IPS DF 19.7 (cell line): ENCODE results near the gene TAC4.
A peak's percentile ranks its signal among the peaks of the same experiment; 100 is the strongest.
"Not testable (repeated sequence)": the region's sequence is repeated elsewhere in the genome, so short reads cannot be mapped to it uniquely, and the experiment has no call there.

Source experiments
- DNase-seq: peaks from one replicate; pipeline ENCODE4 v3.0.0-alpha.2; 2013; ENCODE audit warnings: low read depth, low spot score

The TAC4 gene

DNA sequence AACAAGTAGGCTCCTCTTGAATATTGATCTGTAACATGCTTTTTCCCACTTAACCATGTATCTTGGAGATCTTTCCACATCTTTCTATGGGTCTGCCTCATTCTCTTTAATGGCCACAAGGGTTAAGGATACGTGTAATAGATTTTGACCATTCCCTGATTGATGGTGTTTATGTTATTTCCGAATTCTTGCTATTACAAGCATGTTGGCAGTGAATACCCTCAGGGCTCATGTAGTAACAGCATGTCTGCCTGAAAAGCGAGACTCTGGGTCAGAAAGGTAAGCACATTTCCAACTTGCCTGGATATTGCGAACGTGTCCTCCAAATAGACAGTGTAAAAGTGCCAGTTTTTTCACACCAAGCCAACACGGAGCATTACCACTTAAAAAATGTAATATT is 5.0 kb downstream of the TAC4 start:
- DNase-seq = no peak

DNA sequence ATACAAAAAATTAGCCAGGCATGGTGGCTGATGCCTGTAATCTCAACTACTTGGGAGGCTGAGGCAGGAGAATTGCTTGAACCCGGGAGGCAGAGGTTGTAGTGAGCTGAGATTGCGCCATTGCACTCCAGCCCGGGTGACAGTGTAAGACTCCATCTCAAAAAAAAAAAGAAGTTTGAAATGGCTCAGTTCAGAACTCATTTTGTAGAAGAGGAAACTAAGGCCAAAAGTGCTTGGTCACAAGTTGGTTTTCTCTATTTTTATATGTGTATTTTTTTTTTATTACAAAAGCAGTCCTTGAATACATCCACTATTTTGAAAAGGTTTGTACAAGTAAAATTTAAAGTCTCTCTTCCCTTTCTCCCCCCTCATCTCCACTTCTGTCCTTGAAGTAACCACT is 5.5 kb downstream of the TAC4 start:
- DNase-seq = no peak

DNA sequence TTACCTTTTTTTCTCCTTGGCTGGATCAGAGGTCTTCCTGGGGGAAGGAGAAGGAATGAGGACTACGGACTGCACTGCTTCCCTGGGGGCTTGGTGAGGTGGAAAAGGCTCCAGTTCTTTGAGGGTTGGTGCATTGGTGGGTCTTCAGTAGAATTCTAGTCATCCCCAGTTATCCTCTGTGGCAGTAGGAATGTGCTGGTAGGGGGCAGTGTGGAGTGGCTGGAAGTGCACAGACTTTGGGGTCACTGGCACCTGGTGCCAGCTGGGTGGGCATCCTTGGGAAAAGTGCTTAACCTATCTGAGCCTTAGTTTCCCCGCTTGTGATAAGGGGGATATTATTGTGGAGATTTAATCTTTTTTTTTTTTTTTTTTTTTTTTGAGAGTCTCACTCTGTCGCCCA is 6.3 kb downstream of the TAC4 start:
- no peak for DNase-seq

DNA sequence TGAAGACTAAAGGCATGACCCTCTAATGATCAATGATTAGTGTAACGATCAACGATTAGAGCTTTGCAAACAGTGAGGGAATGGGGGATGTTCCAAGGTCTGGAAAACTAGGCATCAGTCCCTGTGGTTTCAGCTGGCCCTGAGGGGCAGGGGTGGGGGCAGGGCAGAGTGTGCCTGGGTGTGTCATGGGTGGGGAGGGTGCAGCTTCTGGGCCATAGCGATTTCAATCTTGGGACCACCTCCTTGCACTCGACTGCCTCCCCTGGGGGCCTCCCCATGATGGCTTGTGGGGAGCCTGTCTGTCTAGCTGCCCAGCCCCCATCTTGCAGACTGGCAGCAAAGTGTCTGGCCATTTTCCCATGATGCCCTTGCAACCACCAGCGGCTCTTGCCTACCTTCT is 8.4 kb downstream of the TAC4 start:
- no peak for DNase-seq

DNA sequence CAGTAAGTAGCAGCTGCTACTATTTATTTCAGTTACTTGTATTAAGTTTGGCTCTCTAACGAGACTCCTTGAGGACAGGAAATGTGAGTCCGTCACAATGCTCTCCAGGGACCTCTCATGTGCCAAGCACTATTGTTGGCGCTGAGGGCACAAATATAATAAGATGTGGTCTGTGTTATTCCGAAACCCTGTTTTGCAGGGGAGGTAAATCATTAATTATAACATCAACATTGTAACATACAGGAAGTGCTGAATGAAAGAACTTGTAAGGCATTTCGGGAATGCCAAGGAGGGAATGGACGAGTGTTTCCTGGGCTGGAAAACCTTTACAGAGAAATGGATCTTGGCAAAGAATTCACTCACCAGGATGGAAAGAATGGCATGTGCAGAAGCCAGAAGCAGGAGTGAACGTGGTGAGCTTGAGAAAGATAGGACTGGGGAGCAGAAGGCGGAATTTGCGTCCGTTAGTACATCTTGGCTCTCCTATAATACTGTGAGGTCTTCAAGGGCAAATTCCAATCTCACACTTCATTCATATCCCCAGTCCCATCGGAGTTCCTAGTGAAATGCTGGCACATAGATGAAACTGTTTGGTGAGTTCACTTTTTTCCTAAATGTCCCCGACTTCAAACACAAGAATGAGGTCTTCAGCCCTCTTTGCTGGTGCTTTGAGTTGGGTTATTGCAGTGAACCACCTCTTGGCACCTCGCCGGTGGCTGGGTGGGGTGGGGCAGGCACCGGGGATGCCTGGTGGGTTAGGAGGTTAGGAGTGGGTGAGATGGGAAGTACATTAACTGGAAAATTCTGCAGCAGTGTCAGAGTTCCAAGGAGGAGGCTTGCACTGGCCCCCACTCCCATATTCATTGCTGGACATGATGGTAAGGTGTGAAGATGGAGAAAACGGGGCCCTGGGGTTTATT is 11.5 kb downstream of the TAC4 start:
- DNase-seq = no peak

DNA sequence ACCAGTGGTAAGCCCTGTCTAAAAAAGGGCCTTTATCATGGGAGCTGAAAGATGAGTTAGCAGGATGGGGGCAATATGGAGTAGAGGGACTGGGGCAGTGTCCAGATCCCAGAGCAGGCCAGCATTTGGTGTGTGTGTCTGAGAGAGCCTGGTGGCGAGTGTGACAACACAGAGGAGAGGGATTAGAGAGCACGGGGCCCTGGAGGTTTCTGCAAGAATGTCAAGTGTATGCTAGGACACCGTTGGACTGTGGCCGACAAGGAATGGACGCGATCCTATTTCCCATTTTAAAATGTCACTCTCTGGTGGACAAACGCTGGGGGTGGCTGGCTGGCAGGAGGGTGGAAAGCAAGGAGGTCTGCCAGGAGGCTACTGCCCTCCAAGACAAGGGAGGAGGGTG is 12.4 kb downstream of the TAC4 start:
- DNase-seq = no peak

DNA sequence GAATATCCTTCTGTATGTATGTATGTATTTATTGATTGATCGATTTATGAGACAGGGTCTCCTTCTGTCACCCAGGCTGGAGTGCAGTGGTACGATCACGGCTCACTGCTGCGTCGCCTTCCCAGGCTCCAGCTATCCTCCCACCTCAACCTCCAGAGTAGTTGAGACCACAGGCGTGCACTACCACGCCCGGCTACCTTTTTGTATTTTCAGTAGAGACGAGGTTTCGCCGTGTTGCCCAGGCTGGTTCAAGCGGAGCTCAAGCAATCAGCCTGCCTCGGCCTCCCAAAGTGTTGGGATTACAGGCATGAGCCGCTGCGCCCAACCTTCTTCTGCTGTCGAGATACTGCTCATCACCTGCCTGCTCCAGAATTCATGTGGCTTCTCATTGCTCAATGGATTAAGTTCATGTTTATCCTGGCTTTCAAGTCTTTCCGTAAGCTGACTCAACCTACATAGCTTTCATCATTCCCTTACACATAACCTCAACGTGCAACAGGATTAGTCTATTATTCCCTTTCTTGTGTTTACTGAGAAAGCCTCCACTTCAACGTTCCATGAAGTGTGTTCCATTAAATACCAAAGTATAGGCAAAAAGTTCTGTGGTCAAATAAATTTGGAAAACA is 13.6 kb downstream of the TAC4 start:
- no peak for DNase-seq

DNA sequence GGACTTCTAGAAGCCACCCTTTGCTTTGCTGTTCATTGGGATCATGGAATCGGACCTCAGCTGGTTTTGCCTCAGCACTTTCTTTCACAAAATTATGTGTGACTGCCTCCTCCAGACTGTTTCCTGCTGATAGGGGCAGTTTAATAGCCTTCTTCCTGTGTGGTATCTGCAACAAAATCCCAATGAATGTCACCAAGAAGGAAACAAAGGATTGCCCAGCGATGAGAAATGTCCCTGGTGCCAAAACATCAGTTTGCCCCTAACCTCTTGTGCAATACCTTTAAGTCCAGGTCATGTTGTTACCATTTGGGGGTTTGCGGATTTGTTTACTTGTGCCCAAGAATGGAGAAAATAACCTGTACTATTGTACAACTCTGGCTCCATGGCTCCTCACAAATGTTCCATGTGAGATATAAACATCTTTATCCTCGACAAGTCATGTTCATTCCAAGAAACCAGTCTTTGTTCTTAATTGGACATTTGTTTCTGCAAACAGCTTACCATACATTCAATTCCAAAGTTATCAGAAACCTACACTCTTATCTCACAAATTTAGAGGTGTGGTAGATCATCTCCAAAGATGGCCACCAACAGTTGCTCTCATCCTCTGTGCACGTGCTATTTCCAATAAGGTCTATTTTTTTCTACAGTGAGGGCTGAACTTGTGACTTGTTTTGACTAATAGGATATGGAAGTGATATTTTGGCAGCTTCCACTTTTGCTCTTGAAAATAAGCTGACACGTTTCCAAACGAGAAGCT is 14.8 kb downstream of the TAC4 start:
- no peak for DNase-seq

DNA sequence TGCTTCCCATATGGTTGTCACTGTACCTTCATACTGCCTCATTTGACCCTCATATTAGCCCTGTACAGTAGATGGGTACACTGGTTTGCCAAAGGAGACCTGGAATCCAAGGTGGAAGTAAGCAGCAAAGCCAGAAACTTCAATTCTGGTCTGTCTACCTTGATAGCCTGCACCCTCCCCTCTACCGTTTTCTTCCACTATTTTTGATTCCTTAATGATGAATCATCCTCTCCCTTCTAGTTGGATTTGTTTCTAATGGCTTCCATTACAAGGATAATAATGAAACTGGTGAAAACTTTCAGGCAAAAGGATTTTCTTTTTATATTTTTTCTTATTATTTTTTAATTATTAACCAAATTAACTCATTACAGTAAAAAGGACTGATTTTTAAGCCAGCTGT is 17.3 kb downstream of the TAC4 start:
- DNase-seq = no peak

DNA sequence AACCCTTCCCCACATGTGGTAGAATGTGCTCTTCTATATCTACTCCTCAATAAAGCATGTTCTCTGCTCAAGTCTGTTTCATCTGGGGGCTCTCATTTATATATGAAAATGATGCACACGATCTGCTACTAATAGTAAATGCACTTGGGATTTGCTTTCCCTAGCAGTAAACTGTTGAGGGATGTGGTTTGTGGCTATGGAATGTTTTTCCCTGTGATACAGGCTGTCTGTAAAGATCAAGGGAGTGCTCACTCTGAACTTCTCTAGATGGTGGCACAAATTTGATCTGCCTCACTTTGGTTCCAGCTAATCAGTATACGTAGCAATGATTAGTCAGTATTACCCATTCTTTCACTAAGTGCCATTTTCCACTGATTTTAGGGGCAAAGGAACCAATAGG is 18.8 kb downstream of the TAC4 start:
- no peak for DNase-seq

DNA sequence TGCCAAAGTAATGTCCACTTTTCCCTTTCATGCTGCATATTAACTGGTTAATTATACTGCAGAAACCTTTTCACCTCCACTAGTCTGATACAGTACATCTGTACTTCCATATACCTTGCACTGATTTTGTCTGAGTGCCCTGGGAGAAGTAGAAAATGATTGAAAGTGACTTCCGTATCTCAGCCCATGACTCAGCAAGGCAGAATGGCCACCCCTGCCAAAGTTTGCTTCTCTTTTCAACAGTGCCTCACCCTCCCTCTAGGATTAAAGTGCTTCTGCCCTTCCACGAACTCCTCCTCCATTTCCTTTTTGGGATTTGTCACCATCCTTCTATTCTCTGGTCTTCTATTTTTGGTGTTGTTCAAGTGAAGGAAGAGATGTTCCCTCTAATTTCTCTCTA is 19.5 kb downstream of the TAC4 start:
- not testable (repeated sequence) for DNase-seq

DNA sequence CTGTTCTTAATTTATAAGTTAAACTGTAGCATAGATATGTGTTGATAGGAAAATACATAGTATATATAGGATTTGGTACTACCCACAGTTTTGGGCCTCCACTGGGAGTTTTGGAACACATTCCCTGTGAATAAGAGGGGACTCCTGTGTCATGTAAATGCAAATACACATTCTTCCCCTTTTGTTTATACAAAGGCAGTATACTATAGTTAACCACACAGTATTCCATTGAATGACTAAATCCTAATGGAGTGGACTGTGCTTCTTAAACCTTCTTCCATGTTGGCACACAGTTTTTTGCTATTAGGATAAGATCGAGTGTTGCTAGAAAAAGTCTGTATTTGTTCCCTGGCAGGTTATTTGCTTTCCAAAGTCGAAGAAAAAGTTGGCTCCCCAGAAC is 22.2 kb downstream of the TAC4 start:
- no peak for DNase-seq

DNA sequence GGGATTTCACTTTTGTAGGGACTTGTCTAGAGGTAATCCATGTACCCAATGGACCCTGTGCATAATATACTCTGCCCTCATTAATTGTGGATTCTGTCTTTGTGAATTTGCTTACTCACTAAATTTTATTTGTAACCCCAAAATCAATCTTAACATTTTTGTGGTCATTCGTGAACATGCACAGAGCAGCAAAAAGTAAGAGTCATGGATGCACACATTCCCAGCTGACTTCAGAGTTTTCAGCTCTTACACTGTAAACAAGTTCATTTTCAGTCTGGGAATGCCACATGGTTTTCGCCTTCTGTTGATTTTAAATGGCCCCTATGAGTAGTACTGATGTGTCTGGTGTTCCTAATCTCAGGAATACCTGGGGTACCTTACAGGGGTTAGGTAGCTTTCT is 24.3 kb downstream of the TAC4 start:
- DNase-seq = no peak

DNA sequence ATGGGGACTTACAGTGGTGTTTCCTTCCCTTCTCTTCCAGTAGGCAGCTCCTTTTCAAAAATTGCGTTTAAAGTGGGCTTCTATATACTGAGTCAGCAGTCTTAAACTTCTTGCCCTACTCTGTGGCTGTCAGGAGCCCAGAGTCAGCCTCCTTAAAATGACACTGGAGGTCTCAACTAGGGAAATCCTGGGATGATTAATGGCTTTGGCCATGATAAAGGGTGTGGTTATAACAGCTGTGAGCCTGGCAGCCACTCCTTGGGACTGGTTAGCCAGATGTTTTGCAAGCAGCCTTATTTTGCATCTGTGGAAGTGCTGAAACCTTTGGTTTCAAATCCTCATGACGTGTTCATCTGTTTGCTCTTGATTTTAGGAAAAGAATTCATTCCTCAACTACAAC is 25.0 kb downstream of the TAC4 start:
- DNase-seq = no peak

DNA sequence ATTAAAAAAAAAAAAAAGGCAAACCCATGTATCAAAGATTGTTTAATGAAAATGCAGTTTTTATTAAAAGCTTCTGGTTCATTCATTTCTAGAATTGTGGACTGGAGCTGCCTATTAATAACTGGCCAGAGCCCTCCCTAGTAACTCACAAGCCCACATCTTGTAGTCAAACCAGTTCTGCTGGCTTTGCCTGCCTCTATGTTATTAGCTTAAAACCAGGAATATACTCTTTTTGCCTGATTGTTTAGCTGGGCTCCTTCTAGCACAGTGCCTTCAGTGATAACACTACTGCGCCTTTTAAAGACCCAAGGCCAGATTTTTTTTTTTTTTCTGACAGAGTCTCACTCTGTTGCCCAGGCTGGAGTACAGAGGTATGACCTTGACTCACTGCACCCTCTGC is 26.0 kb downstream of the TAC4 start:
- no peak for DNase-seq

DNA sequence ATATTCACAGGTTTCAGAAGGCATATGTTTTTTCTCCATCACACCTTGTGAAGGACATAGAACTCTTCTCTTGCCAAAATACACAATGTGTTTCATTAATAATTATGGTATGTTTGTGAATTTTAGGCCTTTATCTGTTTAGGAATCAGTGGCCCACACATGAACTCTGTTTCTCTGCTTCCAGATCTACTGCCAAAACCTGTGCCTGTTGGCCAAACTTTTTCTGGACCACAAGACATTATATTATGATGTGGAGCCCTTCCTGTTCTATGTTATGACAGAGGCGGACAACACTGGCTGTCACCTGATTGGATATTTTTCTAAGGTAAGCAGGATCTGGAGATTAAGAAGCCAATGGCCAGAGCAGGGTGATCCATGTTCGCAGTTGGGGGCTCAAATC is 26.4 kb downstream of the TAC4 start:
- DNase-seq = no peak

DNA sequence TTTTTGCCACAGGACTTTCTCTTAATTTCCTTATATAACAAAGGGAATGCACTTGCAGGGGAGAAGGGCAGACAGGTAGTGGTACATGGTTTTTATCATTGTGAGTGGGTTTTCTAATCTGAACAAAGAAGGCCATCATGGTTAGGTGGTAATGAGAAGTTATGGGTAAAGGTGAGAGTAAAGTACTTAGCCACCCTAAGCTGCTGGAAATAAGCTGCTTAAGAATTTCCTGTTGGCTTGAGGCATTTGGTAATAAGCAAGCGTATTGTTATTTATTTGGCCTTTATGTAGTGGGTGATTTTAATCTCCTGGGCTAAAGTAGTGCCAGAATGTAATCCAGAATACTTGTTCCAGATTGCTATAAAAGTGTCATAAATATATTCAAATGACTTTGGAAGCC is 27.1 kb downstream of the TAC4 start:
- no peak for DNase-seq

DNA sequence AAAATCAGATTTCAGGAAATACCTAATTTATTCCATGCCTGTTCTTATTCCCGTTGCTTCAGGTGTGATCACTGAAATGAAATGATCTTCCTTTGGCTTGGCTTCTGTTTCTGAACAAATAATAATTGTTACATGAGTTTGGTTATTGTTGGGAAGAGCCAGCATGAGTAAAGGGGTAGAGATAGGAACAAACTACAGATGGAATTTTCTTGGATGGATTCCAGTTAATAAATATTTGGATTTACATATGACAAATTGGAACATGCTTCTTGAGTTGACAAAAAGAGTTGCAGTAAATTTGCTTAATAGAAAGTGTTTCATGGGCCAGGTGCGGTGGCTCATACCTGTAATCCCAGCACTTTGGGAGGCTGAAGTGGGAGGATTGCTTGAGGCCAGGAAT is 28.2 kb downstream of the TAC4 start:
- DNase-seq = no peak

DNA sequence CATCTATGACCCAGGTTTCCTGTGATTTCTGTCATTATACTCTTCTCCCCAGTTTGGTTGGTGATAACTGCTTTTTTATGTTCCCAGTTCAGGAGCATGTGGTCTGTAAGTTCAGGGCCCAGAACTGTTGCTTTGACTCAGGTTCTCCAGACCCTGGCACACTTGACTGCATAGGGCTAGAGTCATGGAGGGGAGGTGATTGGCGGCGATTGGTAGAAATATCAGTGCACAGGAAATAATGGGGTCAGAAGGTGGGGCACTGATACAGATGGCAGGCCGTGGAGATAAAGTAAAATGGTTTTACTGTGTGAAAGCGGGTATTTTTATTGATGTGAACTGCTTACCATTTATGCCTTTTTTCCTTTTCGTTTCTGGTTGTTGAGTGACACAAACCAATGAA is 28.7 kb downstream of the TAC4 start:
- DNase-seq = no peak

DNA sequence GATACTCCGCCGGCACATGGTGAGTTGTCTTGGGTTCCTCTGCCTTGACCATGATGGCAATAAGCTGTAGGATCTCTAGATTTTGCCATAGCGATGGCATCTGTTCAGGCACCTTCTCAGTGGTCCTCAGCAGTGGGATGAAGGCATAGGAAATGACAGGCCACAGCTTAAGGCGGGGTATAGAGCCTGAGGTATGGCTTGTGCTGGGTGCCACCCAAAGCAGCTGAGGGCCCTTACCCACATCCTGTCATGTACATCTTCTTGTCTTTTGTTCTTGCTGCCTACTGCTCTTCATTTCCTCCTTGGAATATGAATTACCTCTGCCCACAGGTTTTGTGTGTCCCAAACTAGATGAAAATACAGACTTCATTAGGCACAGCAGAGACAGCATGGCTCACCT is 29.9 kb downstream of the TAC4 start:
- DNase-seq = no peak

DNA sequence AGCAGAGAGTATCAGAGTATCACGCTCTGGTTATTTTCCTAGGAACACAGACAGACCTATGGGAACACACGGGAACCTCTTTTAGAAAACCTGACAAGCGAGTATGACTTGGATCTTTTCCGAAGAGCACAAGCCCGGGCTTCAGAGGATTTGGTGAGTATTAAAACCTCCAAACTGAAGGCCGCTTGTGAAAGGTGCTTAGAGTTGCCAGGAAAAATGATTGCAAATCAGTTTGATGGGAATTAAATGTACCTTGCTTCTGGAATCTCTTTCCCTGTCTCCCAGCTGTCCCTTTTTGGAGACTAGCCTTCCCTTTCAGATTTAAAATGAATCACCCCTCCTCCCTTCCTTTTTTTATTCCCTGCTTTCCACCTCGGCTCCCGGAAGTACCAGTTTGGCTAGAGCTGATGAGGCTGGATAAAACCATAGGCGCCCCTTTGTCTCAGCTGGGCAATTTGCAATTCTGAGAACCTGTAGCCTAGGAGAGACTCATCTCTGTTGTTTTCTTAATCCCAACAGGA is 32.0 kb downstream of the TAC4 start:
- DNase-seq = peak; percentile 84

DNA sequence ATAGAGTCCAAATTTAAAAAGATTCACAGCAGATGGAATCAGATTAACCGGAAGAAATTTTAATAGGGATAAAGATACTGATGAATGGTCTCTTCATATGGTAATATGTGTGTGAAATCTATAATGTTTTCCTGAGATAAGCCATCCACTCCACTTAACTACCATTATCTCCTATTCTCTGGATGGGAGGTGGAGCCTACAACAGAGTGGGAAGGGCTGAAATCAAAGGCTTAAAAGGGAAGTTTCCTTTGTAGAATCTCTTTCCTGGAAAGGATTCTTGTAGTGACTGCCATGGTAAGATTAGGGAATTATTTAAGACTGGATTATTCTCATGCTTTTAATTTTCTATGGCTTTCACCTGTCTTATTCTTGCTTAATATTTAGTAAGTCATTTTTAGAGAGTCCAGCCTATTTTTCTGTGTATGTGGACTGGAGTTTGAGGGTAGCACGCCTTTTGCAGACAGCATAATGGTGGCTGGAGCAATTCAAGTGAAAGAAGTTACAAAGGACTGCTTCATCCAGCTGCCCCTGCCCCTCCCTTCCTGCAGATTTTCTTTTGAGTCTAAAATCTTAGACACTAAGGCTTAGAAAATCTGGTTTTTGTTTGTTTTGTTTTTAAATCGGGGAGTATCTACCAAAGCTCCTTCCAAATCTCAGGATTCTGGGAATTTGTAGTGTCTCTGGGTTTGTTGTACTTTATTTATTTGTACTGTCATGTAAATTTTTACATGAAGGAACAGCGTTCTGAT is 32.9 kb downstream of the TAC4 start:
- DNase-seq = no peak
